ENCODE measurements around the gene SART3.

DNA sequence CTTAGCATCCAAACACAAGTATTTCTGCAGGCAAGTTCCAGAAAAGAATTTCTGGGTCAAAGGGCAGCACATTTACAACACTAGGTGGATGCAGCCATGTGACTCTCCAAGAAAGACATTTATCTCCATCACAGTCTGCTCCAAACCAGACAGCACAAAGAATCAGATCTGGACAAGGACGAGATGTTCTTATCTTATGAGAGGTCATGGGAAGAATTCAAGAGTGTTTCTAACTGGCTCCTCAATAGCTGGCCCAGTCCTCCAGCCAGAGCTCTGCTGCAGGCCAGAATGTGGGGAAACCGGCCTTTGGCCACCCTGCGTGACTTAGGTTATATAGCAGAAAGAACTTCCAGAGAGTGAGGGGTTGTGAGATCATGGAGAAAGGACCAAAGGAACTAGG is 19.6 kb upstream of the SART3 start:
- TF ChIP-seq, protein P1, sequence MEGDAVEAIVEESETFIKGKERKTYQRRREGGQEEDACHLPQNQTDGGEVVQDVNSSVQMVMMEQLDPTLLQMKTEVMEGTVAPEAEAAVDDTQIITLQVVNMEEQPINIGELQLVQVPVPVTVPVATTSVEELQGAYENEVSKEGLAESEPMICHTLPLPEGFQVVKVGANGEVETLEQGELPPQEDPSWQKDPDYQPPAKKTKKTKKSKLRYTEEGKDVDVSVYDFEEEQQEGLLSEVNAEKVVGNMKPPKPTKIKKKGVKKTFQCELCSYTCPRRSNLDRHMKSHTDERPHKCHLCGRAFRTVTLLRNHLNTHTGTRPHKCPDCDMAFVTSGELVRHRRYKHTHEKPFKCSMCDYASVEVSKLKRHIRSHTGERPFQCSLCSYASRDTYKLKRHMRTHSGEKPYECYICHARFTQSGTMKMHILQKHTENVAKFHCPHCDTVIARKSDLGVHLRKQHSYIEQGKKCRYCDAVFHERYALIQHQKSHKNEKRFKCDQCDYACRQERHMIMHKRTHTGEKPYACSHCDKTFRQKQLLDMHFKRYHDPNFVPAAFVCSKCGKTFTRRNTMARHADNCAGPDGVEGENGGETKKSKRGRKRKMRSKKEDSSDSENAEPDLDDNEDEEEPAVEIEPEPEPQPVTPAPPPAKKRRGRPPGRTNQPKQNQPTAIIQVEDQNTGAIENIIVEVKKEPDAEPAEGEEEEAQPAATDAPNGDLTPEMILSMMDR (optimal IDR thresholded peaks at IDR 0.05 in 1 of 3, IDR thresholded peaks at IDR 0.05 in 1 of 3, conservative IDR thresholded peaks at IDR 0.05 in 1 of 3; ENCODE audit: extremely low read depth in 1 of 3, insufficient read depth in 2 of 3, low read length in 3 of 3): no peak
- no peak for TF ChIP-seq EZH2 (IDR thresholded peaks at IDR 0.05; ENCODE audit: low read length)
